ENCODE results near the gene ARHGEF33. TPM values are rescaled to one million over a fixed set of nuclear protein-coding genes. Genes with fewer than 3 reads are reported as not detected.

The ARHGEF33 gene
- total and polyA plus RNA-seq, 2 of the 8 experiments (the other 6 are each of a cell fraction or from before 2014, with no cell fraction given) = 0.09 to 0.95 TPM

DNA sequence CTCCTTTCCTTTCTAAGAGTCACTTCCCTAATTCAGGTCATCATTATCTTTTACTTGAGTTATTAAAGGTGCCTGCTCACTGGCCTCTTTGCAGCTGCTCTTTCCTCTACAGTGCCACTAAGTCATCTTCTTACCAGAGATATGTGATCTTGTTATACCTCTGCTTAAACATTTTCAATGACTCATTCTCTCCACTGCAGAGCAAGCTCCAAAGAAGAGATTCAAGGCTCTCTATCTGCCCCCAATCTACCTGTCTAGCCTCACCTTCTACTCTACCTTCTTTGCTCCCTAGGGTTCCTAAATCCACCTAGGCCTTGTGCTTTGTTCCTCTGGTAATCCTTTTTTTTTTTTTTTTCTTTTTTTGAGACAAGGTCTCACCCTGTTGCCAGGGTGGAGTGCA, 3.1 kb downstream of the ARHGEF33 start:
- Histone ChIP-seq H2BK20ac (ENCODE audit: low read length) (no peak overlapping the region), H3K9me3 (ENCODE audit: insufficient read depth in 2 of 2, low read depth in 1 of 2, low read length in 1 of 2) (no peaks in the 10 kb centered on the region), H3K4me2 (ENCODE audit: insufficient read depth in 1 of 2, low read depth in 2 of 2, low read length in 2 of 2) (no peak overlapping the region), H2AK5ac (ENCODE audit: low read depth, low read length) (no peak overlapping the region), H4K91ac (replicated peaks; ENCODE audit: insufficient read length, low read length) (no peak overlapping the region), H4K20me1 (replicated peaks in 1 of 2; ENCODE audit: control insufficient read depth in 1 of 2, insufficient read depth in 2 of 2, low read length in 2 of 2) (no peaks in the 10 kb centered on the region), H3K79me2 (ENCODE audit: control insufficient read depth in 1 of 2, insufficient read depth in 2 of 2, low read length in 2 of 2) (no peaks in the 10 kb centered on the region), H3K27ac (ENCODE audit: low read depth, low read length) (no peak overlapping the region), H3K23me2 (ENCODE audit: low read depth, low read length) (no peaks in the 10 kb centered on the region; the same call in 1 of the 2 replicates), H2BK120ac (replicated peaks; ENCODE audit: low read depth, low read length) (no peak overlapping the region), H4K8ac (ENCODE audit: extremely low read depth, insufficient read depth, low read length) (no peak overlapping the region), H3K9ac (replicated peaks in 1 of 4; ENCODE audit: extremely low read depth in 1 of 4, low read depth in 3 of 4, low read length in 3 of 4) (no peak overlapping the region), H3K4me1 (replicated peaks in 1 of 4; ENCODE audit: control insufficient read depth in 3 of 4, insufficient read depth in 4 of 4, low read length in 3 of 4) (no peaks in the 10 kb centered on the region), H3K56ac (replicated peaks; ENCODE audit: insufficient read length, low read depth, low read length) (no peak overlapping the region), H2AFZ (ENCODE audit: low read length) (no peak overlapping the region), H2BK5ac (ENCODE audit: low read depth, low read length) (no peak overlapping the region), H4K5ac (ENCODE audit: insufficient read length, low read depth, low read length) (no peak overlapping the region), H2BK15ac (ENCODE audit: low read length) (no peak overlapping the region), H3K14ac (ENCODE audit: insufficient read length) (no peak overlapping the region), H3K36me3 (ENCODE audit: control insufficient read depth in 2 of 4, insufficient read depth in 4 of 4, low read length in 3 of 4) (no peaks in the 10 kb centered on the region), H3K23ac (ENCODE audit: insufficient read length) (no peak overlapping the region), H3K4ac (replicated peaks; ENCODE audit: insufficient read length, low read depth, low read length) (no peak overlapping the region), H2BK12ac (ENCODE audit: low read depth, low read length) (no peak overlapping the region), H3K27me3 (replicated peaks in 1 of 4; ENCODE audit: control insufficient read depth in 3 of 4, extremely low read depth in 1 of 4, insufficient read depth in 3 of 4, low read length in 3 of 4) (no peaks in the 10 kb centered on the region), H3K18ac (ENCODE audit: extremely low read depth, low read length) (no peak overlapping the region), H3K4me3 (ENCODE audit: extremely low read depth in 1 of 4, insufficient read depth in 2 of 4, low read depth in 3 of 4, low read length in 4 of 4) (no peak overlapping the region), H3K79me1 (ENCODE audit: low read depth, low read length) (no peaks in the 10 kb centered on the region)
- TF ChIP-seq RXRA (IDR thresholded peaks at IDR 0.05; ENCODE audit: insufficient read depth, low read depth, low read length) (no peak), NANOG (IDR thresholded peaks at IDR 0.05; ENCODE audit: insufficient read depth, low read depth, low read length, poor library complexity, severe bottlenecking) (no peak), SIX5 (IDR thresholded peaks at IDR 0.05; ENCODE audit: low read depth, low read length) (no peak), RFX5 (IDR thresholded peaks at IDR 0.05; ENCODE audit: borderline replicate concordance, low read depth, low read length) (no peak), POLR2AphosphoS5 (IDR thresholded peaks at IDR 0.05; ENCODE audit: low read depth, low read length) (no peak), TAF1 (IDR thresholded peaks at IDR 0.05; ENCODE audit: low read depth, low read length) (no peak)
- TF ChIP-seq, protein P1, sequence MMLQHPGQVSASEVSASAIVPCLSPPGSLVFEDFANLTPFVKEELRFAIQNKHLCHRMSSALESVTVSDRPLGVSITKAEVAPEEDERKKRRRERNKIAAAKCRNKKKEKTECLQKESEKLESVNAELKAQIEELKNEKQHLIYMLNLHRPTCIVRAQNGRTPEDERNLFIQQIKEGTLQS (IDR thresholded peaks at IDR 0.05; ENCODE audit: insufficient read depth, low read depth, low read length) = no peak
- no peak for FAIRE-seq
- DNase-seq (ENCODE audit: low read depth in 1 of 2, low spot score in 2 of 2) = no peak
- POLR2A ChIA-PET (ENCODE audit: partially characterized antibody) = no interaction called here
- CTCF ChIA-PET (ENCODE audit: partially characterized antibody) = interaction anchor here (0.6 to 1.0 kb wide), 2 partner anchors 12 to 15 kb away, joined by 3 read pairs; no protein-coding TSS in a partner anchor
